ENCODE measurements around the gene INPP4A.

Gene INPP4A

DNA sequence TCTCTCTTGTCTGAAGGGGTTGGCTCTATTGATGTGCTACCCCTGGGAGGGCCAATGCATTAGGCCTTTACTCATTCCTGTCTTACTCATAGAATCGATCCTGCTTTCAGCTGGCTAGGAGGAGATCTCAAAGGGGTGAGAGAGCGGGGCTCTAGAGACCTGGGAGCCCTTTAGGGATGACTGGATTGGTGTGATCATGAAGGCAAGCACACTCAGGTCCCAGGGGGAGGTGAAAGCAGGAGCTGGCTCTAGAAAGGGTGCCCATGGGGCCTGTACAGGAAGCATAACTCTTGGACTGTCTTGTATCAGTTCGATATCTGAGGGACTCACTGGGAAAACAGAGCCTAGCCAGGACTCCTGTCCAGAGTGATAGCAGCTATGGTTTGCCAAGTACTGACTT, 47.8 kb downstream of the INPP4A start:
- Histone ChIP-seq H3K9me3 (ENCODE audit: control insufficient read depth, low read length) (no peaks in the 10 kb centered on the region), H3K4me1 (ENCODE audit: control insufficient read depth, insufficient read depth, low read length, poor library complexity, severe bottlenecking) (peaks cover 12% of the 10 kb centered on the region), H3K27me3 (replicated peaks; ENCODE audit: control insufficient read depth, insufficient read depth, low read length, poor library complexity, severe bottlenecking) (no peaks in the 10 kb centered on the region), H3K27ac (ENCODE audit: insufficient read depth, low read length, poor library complexity, severe bottlenecking) (no peak overlapping the region), H3K36me3 (ENCODE audit: control insufficient read depth, insufficient read depth, low read length) (peaks cover 4% of the 10 kb centered on the region), H3K4me3 (ENCODE audit: insufficient read depth, low read depth, low read length, poor library complexity, severe bottlenecking) (no peak overlapping the region)
- no peak for DNase-seq

DNA sequence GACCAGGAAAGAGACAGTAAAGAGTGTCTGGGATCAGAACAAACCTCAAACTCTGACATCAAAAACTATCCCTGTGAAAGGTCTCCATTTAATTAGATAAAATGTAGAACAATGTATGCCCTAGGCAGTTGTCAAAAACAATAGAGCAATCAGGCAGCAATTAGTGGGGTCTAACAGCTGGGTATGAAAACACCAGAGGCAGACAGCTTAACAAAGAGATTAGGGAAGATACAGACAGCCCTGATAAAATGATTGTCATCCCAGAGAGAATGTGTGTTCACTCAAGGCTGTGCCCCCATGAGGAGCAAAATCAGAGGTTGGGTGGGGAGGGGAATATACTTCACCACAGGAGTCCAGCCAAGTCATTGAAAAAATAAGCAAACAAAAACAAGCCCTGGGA, 50.0 kb downstream of the INPP4A start:
- no peaks in the 10 kb centered on the region for H3K27me3 ChIP-seq (replicated peaks; ENCODE audit: control insufficient read depth, insufficient read depth, low read length, poor library complexity, severe bottlenecking)
- no peaks in the 10 kb centered on the region for H3K9me3 ChIP-seq (ENCODE audit: control insufficient read depth, low read length)
- peaks cover 4% of the 10 kb centered on the region for H3K36me3 ChIP-seq (ENCODE audit: control insufficient read depth, insufficient read depth, low read length)
- DNase-seq = no peak
- H3K4me1 ChIP-seq (ENCODE audit: control insufficient read depth, insufficient read depth, low read length, poor library complexity, severe bottlenecking) = no peaks in the 10 kb centered on the region
- H3K4me3 ChIP-seq (ENCODE audit: insufficient read depth, low read depth, low read length, poor library complexity, severe bottlenecking) = no peak overlapping the region
- H3K27ac ChIP-seq (ENCODE audit: insufficient read depth, low read length, poor library complexity, severe bottlenecking) = no peak overlapping the region

DNA sequence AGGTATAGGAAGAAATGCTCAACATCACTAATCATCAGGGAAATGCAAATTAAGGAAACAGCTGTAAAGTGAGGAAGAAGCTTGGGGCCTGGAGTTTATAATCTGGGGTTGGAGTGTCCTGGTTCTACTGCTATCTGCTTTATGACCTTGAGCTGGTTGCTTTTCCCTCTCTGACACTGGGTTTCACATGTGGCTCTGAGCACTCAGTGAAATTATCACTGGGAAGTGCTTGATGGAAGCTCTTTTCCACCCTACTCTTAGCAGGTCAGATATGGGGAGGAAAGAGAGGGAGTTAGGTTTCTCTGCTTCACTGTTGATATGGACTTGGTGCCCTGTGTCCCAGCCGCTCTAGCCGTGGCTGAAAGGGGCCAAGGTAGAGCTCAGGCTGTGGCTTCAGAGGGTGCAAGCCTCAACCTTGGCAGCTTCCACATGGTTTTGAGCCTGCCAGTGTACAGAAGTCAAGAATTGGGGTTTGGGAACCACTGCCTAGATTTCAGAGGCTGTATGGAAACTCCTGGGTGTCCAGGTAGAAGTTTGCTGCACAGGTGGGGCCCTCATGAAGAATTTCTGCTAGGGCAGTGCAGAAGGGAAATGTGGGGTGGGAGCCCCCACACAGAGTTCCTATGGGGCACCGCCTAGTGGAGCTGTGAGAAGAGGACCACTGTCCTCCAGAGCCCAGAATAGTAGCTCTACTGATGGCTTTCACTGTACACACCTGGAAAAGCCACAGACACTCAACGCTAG, 52.3 kb downstream of the INPP4A start:
- DNase-seq = no peak
- no peak overlapping the region for H3K27ac ChIP-seq (ENCODE audit: insufficient read depth, low read length, poor library complexity, severe bottlenecking)
- no peaks in the 10 kb centered on the region for H3K27me3 ChIP-seq (replicated peaks; ENCODE audit: control insufficient read depth, insufficient read depth, low read length, poor library complexity, severe bottlenecking)
- no peaks in the 10 kb centered on the region for H3K4me1 ChIP-seq (ENCODE audit: control insufficient read depth, insufficient read depth, low read length, poor library complexity, severe bottlenecking)
- no peaks in the 10 kb centered on the region for H3K36me3 ChIP-seq (ENCODE audit: control insufficient read depth, insufficient read depth, low read length)
- no peak overlapping the region for H3K4me3 ChIP-seq (ENCODE audit: insufficient read depth, low read depth, low read length, poor library complexity, severe bottlenecking)
- no peaks in the 10 kb centered on the region for H3K9me3 ChIP-seq (ENCODE audit: control insufficient read depth, low read length)

DNA sequence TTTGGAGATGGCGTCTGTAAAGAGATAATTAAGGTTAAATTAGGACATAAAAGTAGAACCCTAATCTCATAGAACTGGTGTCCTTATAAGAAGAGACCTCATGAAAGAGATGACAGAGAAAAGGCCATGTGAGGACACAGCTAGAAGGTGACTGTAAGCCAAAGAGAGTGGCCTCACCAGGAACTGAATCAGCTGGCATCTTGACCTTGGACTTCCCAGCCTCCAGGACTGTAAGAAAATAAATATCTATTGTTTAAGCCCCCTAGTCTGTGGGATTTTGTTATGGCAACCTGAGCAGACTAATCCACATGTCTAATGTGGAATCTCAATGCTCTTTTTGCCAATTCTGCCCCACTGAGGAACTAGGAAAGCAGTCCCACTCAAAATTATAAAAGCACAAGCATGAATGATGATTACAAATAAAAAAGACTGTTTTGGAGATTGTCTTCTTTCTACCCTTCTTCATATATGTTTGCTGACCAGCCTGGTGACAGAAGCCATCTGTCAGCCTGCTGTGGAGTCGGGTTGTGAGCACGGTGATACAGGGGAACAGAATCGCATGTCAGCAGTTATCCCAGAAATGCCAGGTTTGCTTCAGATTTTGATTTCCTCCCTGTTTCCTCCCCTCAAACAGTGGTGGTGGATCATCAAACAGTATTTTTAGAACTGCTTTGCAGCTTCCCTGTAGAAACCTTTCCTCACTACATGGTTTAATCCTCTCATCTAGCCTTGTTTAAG, 54.2 kb downstream of the INPP4A start:
- Histone ChIP-seq H3K36me3 (ENCODE audit: control insufficient read depth, insufficient read depth, low read length) (no peaks in the 10 kb centered on the region), H3K4me3 (ENCODE audit: insufficient read depth, low read depth, low read length, poor library complexity, severe bottlenecking) (no peak overlapping the region), H3K27ac (ENCODE audit: insufficient read depth, low read length, poor library complexity, severe bottlenecking) (no peak overlapping the region), H3K4me1 (ENCODE audit: control insufficient read depth, insufficient read depth, low read length, poor library complexity, severe bottlenecking) (peaks cover 7% of the 10 kb centered on the region), H3K27me3 (replicated peaks; ENCODE audit: control insufficient read depth, insufficient read depth, low read length, poor library complexity, severe bottlenecking) (no peaks in the 10 kb centered on the region), H3K9me3 (ENCODE audit: control insufficient read depth, low read length) (no peaks in the 10 kb centered on the region)
- no peak for DNase-seq

DNA sequence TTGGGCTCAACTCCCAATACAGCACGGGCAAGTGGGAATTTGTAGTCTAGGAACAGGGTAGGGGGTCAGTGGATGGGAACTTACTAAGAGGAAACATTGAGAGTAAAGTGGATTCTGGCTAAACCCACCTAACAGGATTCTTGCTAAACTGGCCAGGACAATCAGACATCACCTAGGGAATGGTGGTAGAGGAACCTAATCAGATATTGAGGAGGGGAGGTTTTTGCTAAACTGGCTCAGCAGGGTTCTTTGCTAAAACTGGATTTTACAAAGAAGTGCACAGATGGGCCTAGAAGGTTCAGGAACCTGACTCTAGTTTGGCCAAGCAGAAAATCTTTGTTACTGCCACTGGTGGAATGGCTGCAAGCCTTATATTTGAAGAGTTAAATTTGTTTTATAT, 55.9 kb downstream of the INPP4A start:
- H3K27ac ChIP-seq (ENCODE audit: insufficient read depth, low read length, poor library complexity, severe bottlenecking) = no peak overlapping the region
- DNase-seq = no peak
- no peaks in the 10 kb centered on the region for H3K36me3 ChIP-seq (ENCODE audit: control insufficient read depth, insufficient read depth, low read length)
- no peaks in the 10 kb centered on the region for H3K27me3 ChIP-seq (replicated peaks; ENCODE audit: control insufficient read depth, insufficient read depth, low read length, poor library complexity, severe bottlenecking)
- H3K9me3 ChIP-seq (ENCODE audit: control insufficient read depth, low read length) = no peaks in the 10 kb centered on the region
- H3K4me3 ChIP-seq (ENCODE audit: insufficient read depth, low read depth, low read length, poor library complexity, severe bottlenecking) = no peak overlapping the region
- H3K4me1 ChIP-seq (ENCODE audit: control insufficient read depth, insufficient read depth, low read length, poor library complexity, severe bottlenecking) = peaks cover 23% of the 10 kb centered on the region

DNA sequence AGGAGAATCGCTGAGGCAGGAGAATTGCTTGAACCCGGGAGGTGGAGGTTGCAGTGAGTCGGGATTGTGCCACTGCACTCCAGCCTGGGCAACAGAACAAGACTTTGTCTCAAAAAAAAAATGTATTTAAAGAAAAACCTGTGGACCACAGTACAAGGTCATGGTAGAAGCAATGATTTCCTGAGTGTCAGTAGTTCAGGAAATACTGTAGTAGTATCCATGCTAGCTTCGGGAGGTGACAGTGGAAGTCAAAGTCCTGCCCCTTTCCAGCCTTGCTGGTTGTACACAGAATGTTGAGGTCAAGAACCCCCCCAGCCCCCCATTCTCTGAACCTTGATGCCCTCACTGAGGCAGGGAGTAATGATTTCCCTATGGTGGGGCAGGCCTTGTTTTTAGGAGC, 56.6 kb downstream of the INPP4A start:
- Histone ChIP-seq H3K4me1 (ENCODE audit: control insufficient read depth, insufficient read depth, low read length, poor library complexity, severe bottlenecking) (peaks cover 25% of the 10 kb centered on the region), H3K4me3 (ENCODE audit: insufficient read depth, low read depth, low read length, poor library complexity, severe bottlenecking) (no peak overlapping the region), H3K27ac (ENCODE audit: insufficient read depth, low read length, poor library complexity, severe bottlenecking) (no peak overlapping the region), H3K36me3 (ENCODE audit: control insufficient read depth, insufficient read depth, low read length) (no peaks in the 10 kb centered on the region), H3K9me3 (ENCODE audit: control insufficient read depth, low read length) (no peaks in the 10 kb centered on the region), H3K27me3 (replicated peaks; ENCODE audit: control insufficient read depth, insufficient read depth, low read length, poor library complexity, severe bottlenecking) (no peaks in the 10 kb centered on the region)
- DNase-seq = no peak

DNA sequence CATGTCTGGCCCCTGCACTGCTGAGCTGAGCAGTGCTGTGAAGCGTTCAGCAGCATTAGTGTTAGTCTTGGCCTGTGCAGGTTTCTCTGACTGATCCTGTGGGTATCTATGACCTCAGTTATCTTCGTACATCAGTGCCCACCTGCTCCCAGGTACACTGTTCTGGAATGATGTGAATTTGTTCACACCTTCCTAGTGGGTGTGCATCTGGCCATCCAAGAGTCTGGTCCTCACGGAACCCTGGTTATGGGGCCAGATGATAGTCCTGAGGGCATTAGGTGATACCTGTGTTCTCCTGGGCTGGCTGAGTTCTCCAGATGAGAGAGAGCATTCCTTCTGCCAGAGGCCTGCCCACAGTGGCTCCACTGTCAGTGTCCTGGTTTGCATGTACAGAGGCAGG, 57.2 kb downstream of the INPP4A start:
- H3K36me3 ChIP-seq (ENCODE audit: control insufficient read depth, insufficient read depth, low read length) = peaks cover 4% of the 10 kb centered on the region
- no peak overlapping the region for H3K27ac ChIP-seq (ENCODE audit: insufficient read depth, low read length, poor library complexity, severe bottlenecking)
- no peaks in the 10 kb centered on the region for H3K9me3 ChIP-seq (ENCODE audit: control insufficient read depth, low read length)
- H3K27me3 ChIP-seq (replicated peaks; ENCODE audit: control insufficient read depth, insufficient read depth, low read length, poor library complexity, severe bottlenecking) = no peaks in the 10 kb centered on the region
- no peak overlapping the region for H3K4me3 ChIP-seq (ENCODE audit: insufficient read depth, low read depth, low read length, poor library complexity, severe bottlenecking)
- peaks cover 30% of the 10 kb centered on the region for H3K4me1 ChIP-seq (ENCODE audit: control insufficient read depth, insufficient read depth, low read length, poor library complexity, severe bottlenecking)
- DNase-seq = no peak

DNA sequence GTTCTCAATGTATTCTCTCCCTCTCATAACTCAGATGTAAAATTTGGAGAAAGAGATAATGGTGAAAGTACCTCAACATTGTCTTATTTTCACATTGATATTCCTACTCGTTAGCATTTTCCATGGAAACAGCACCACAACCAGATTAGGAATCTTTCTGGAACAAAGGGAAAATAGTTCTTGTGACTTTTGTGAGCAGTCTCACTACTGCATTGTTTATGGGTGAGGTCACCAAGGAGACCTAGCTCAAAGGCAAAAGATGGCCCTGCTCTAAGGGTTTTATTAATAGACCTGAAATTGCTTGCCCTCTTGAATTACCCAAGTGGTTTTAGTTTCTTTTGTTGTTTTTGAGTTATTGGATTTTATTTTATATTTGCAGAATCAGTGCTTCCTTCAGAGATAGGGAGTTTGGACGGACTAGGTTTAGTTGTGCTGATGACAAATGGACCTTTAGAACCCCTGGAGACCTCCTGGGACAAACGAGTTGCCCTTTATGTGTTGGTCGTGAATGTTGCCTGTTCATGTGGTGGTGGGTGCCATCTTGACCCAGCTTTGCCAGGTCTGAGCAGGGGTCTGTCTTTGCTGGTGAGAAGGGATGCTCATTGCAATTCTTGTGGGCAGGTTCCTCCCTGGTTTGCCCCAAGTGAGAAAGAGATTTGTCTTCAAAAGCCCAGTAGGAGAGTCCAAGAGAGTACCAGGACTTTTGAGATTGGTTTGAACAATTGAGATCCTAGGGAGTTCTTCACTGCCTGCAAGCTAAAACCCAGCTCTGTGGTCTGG, 58.1 kb downstream of the INPP4A start:
- Histone ChIP-seq H3K9me3 (ENCODE audit: control insufficient read depth, low read length) (no peaks in the 10 kb centered on the region), H3K27me3 (replicated peaks; ENCODE audit: control insufficient read depth, insufficient read depth, low read length, poor library complexity, severe bottlenecking) (no peaks in the 10 kb centered on the region), H3K4me3 (ENCODE audit: insufficient read depth, low read depth, low read length, poor library complexity, severe bottlenecking) (no peak overlapping the region), H3K27ac (ENCODE audit: insufficient read depth, low read length, poor library complexity, severe bottlenecking) (no peak overlapping the region), H3K36me3 (ENCODE audit: control insufficient read depth, insufficient read depth, low read length) (peaks cover 4% of the 10 kb centered on the region), H3K4me1 (ENCODE audit: control insufficient read depth, insufficient read depth, low read length, poor library complexity, severe bottlenecking) (peaks cover 30% of the 10 kb centered on the region)
- no peak for DNase-seq

DNA sequence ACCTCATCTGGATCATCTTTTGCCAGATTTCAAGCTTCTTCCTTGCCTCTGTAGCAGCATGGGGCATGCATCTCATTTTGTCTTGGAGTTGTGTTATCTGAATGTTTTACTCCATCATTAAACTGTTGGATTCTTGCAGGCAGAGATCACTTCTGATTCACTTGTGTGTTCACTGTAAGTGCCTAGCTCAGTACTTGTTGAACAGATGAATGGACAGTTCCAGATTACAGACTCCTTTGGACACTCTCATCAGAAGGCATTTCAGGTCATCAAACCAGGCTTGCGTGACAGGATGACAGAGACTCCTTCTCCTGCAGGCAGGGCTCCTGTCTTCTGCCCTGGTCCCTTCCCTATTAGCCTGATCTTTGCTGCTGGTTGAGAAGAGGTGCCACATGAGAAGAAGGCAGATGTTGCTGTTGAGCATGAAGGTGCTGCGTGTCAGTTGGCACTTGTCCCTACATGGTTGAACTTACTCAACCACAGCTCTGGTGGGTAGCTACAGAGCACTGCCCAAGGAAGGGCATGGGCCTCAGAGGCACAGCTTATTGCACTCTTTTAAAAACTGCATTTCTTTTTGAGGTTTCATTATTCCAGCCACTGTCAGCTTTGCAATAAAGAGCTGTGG, 58.9 kb downstream of the INPP4A start:
- no peak for DNase-seq
- no peaks in the 10 kb centered on the region for H3K9me3 ChIP-seq (ENCODE audit: control insufficient read depth, low read length)
- peaks cover 4% of the 10 kb centered on the region for H3K36me3 ChIP-seq (ENCODE audit: control insufficient read depth, insufficient read depth, low read length)
- no peaks in the 10 kb centered on the region for H3K27me3 ChIP-seq (replicated peaks; ENCODE audit: control insufficient read depth, insufficient read depth, low read length, poor library complexity, severe bottlenecking)
- no peak overlapping the region for H3K4me3 ChIP-seq (ENCODE audit: insufficient read depth, low read depth, low read length, poor library complexity, severe bottlenecking)
- H3K4me1 ChIP-seq (ENCODE audit: control insufficient read depth, insufficient read depth, low read length, poor library complexity, severe bottlenecking) = peaks cover 38% of the 10 kb centered on the region
- no peak overlapping the region for H3K27ac ChIP-seq (ENCODE audit: insufficient read depth, low read length, poor library complexity, severe bottlenecking)

Measured in effector memory CD4-positive, alpha-beta T cell (primary cell).